Kidney (tissue), 14 donors: ENCODE measurements around the gene FUBP3. TPM values are rescaled to one million over a fixed set of nuclear protein-coding genes. Genes with fewer than 3 reads are reported as not detected.

Experiments used
- DNase-seq, 5 donors: peaks; one replicate each; pipeline ENCODE4 v3.0.0-alpha.2; 2013 to 2020
- FAIRE-seq: peaks from 2 replicates; lab custom pipeline; 2012; peaks lifted over from hg19 to GRCh38; lab: Jason Lieb, UNC
- H3K27ac ChIP-seq, 2 donors: one replicate each; pipeline ENCODE4 v1.7.0; 2013; ENCODE audit warnings: low read depth in 2 of 2, low read length in 2 of 2, inconsistent platforms in 1 of 2
- H3K27me3 ChIP-seq: one replicate; pipeline ENCODE4 v1.7.1; 2013; ENCODE audit warnings: low read length, inconsistent platforms; ENCODE audit not compliant: control insufficient read depth, insufficient read depth
- H3K36me3 ChIP-seq, 3 donors: one replicate each; pipeline versions ENCODE4 v1.7.0 to v1.7.1; 2013; ENCODE audit warnings: low read length in 3 of 3, control low read depth in 1 of 3, inconsistent platforms in 1 of 3; ENCODE audit not compliant: insufficient read depth in 3 of 3, control insufficient read depth in 2 of 3
- H3K4me1 ChIP-seq, 3 donors: one replicate each; pipeline versions ENCODE4 v1.7.0 to v1.7.1; 2013; ENCODE audit warnings: low read length in 3 of 3, inconsistent platforms in 1 of 3, low read depth in 1 of 3; ENCODE audit not compliant: control insufficient read depth in 2 of 3, insufficient read depth in 2 of 3
- H3K4me3 ChIP-seq, 3 donors: one replicate each; pipeline versions ENCODE4 v1.7.0 to v1.8.1; 2013; ENCODE audit warnings: low read length in 3 of 3, control low read depth in 1 of 3, inconsistent platforms in 1 of 3
- H3K9ac ChIP-seq, 3 donors: one replicate each; pipeline versions ENCODE4 v1.7.0 to v1.7.1; 2013; ENCODE audit warnings: low read length in 3 of 3, control low read depth in 1 of 3, inconsistent platforms in 1 of 3
- H3K9me3 ChIP-seq, 3 donors: one replicate each; pipeline versions ENCODE4 v1.7.0 to v1.7.1; 2013; ENCODE audit warnings: low read length in 3 of 3, control low read depth in 1 of 3, inconsistent platforms in 1 of 3; ENCODE audit not compliant: control insufficient read depth in 2 of 3, insufficient read depth in 1 of 3
- CTCF ChIP-seq: IDR thresholded peaks from 3 replicates; pipeline ENCODE4 v1.5.1; 2012; ENCODE audit warnings: mild to moderate bottlenecking, moderate library complexity, borderline replicate concordance; ENCODE audit not compliant: insufficient read depth; ENCODE audit errors: extremely low read depth
- intact Hi-C: fragments of 100-400 bp; cut with DNase I; formaldehyde crosslinking; loops from one replicate; pipeline ENCODE4 v1.11.1; 2022
- polyA plus RNA-seq: library from polyadenylated mRNA; stranded (reverse); fragments of 350-450 nt; fragmentation: Illumina TruSeq; extraction: RNeasy Lipid Tissue Mini Kit (QIAGEN cat#74804); gene quantifications from one replicate; pipeline ENCODE4 v1.2.3, GENCODE V29; 2014; ENCODE audit warnings: low read depth, low replicate concordance; ENCODE audit not compliant: insufficient read depth
- total RNA-seq: library from RNA; stranded (reverse); fragmentation: NEBNext Ultra II Directional; extraction: Animal tissue kit (Norgen Biotek cat#: 25700); gene quantifications from one replicate; pipeline ENCODE4 v1.2.1, GENCODE V29; 2021
- donor health status: control.
- donor health status: control.
- donor health status: control.
- donor health status: control.
- donor health status: control.
- donor health status: DM: yes; HTN: yes; CAD: no.
- donor health status: Normal renal cell carcinoma (clear cell type).

Gene FUBP3
- total and polyA plus RNA-seq, 2 donors from 2014 or later, result 19.4 to 44.1 TPM

- Histone ChIP-seq H3K9ac (no peak overlapping the region), H3K9me3 (no peaks in the 10 kb centered on the region), H3K36me3 (peaks cover 2 to 10% (median 5%) of the 10 kb centered on the region in 3 donors), H3K4me1 (peaks cover 0 to 6% (median 0%) of the 10 kb centered on the region in 3 donors), H3K4me3 (no peak overlapping the region), H3K27me3 (no peaks in the 10 kb centered on the region), H3K27ac (no peak overlapping the region)
- intact Hi-C loops, result no loop called here
- no peak for DNase-seq
- TF ChIP-seq CTCF, result no peak
- no peak for FAIRE-seq
Observed at GRCh38 chr9:130606887-130607600, 27.7 kb downstream of the FUBP3 start.

- Histone ChIP-seq H3K9ac (no peak overlapping the region), H3K4me3 (no peak overlapping the region), H3K27ac (no peak overlapping the region), H3K27me3 (no peaks in the 10 kb centered on the region), H3K36me3 (peaks cover 2 to 13% (median 9%) of the 10 kb centered on the region in 3 donors), H3K9me3 (no peaks in the 10 kb centered on the region), H3K4me1 (peaks cover 0 to 6% (median 0%) of the 10 kb centered on the region in 3 donors)
- no peak for TF ChIP-seq CTCF
- DNase-seq (peak in 1 of 5 donors; percentile 18), FAIRE-seq (no peak)
- intact Hi-C loops, result no loop called here
Observed at GRCh38 chr9:130607640-130608420, 28.5 kb downstream of the FUBP3 start.

DNA sequence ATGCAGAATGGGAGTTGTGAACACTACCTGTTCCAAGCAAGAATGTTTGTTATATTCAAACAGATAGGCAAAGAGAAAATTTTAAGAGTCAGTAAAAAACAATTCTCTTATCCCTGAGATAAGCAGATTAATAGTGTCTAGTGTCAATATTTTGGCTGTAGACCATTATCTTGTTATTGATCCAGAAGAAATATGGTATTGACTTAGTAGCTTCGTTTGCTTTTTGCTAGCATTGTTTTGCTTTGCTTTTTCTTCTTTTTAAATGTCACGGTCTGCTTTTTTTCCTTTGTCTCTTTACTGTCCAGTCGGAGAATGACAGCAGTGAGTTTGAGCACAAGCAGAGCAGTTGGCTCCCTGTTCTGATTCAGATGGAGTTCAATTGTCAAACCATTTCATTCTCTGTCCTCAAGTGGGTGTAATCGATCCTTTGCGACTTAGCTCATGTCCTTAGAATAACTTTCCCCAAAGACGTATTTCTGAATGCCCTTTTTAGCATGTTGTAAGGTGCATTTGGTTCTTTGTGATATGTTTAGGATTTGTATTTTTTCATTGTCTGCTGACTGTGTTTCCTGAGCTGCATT is 29.3 kb downstream of the FUBP3 start:
- Histone ChIP-seq H3K27me3 (no peaks in the 10 kb centered on the region), H3K36me3 (peaks cover 2 to 16% (median 15%) of the 10 kb centered on the region in 3 donors), H3K9ac (no peak overlapping the region), H3K27ac (no peak overlapping the region), H3K4me1 (peaks cover 0 to 6% (median 0%) of the 10 kb centered on the region in 3 donors), H3K9me3 (no peaks in the 10 kb centered on the region), H3K4me3 (no peak overlapping the region)
- TF ChIP-seq CTCF, result no peak
- DNase-seq (no peak), FAIRE-seq (no peak)
- intact Hi-C loops, result no loop called here
